ENCODE data around the gene RGS9. TPM values are rescaled to one million over a fixed set of nuclear protein-coding genes. Genes with fewer than 3 reads are reported as not detected.

The RGS9 gene
- total and polyA plus RNA-seq, 2 of the 13 experiments (the other 11 are each of a cell fraction or from before 2014, with no cell fraction given), result 0.44 to 0.74 TPM

- BruUV-seq (replicated peaks), result no TSS peak
- ChIA-PET POLR2A (no interaction called here), CTCF (ENCODE audit: low intra/inter-chr PET ratio, low total read pairs) (no interaction called here)
- no peak for DNase-seq (ENCODE audit: low spot score)
- intact Hi-C loops (cut with micrococcal nuclease; ENCODE audit: unreplicated experiment), result no loop called here
- Histone ChIP-seq H3K9me3 (ENCODE audit: low read length) (no peaks in the 10 kb centered on the region), H3K9ac (ENCODE audit: insufficient read depth, low read depth, low read length) (no peak overlapping the region), H3K36me3 (replicated peaks in 1 of 2; ENCODE audit: control insufficient read depth in 1 of 2, insufficient read depth in 2 of 2, low read length in 2 of 2) (no peaks in the 10 kb centered on the region), H2AFZ (ENCODE audit: low read length) (no peak overlapping the region), H3K4me3 (replicated peaks in 1 of 3; ENCODE audit: insufficient read depth in 1 of 3, low read depth in 2 of 3, low read length in 3 of 3) (no peak overlapping the region), H3K4me1 (ENCODE audit: insufficient read depth, low read length) (no peaks in the 10 kb centered on the region), H3K27ac (ENCODE audit: extremely low read length, insufficient read depth, low read length) (no peak overlapping the region), H3K27me3 (ENCODE audit: control insufficient read depth in 1 of 2, insufficient read depth in 2 of 2, low read length in 2 of 2) (peaks cover 4 to 56% of the 10 kb centered on the region in 2 experiments; a peak in 4 of 5 replicates), H3K79me2 (ENCODE audit: insufficient read depth, low read length) (no peaks in the 10 kb centered on the region), H4K20me1 (ENCODE audit: insufficient read depth, low read length) (no peaks in the 10 kb centered on the region), H3K4me2 (ENCODE audit: low read depth, low read length) (no peak overlapping the region)
- ATAC-seq, result no peak
- no peak for FAIRE-seq
- in situ Hi-C loops (cut with HindIII; ENCODE audit: extremely low pct_ligation_motif_present, low pct_unique_long_range_greater_than_20kb), result no loop called here
- 30% methylated on average over 4 of the region's 4 CpGs for WGBS (ENCODE audit: low lambda C conversion rate)
- no peak for TF ChIP-seq MTA1 (CRISPR knock-in tag; IDR thresholded peaks at IDR 0.05; ENCODE audit: borderline replicate concordance)
- no peak for TF ChIP-seq KDM4B (CRISPR knock-in tag; IDR thresholded peaks at IDR 0.05)
- TF ChIP-seq AGO1 (IDR thresholded peaks at IDR 0.05; ENCODE audit: low read depth, low read length, poor library complexity, severe bottlenecking), result no peak
- TF ChIP-seq, protein P1, sequence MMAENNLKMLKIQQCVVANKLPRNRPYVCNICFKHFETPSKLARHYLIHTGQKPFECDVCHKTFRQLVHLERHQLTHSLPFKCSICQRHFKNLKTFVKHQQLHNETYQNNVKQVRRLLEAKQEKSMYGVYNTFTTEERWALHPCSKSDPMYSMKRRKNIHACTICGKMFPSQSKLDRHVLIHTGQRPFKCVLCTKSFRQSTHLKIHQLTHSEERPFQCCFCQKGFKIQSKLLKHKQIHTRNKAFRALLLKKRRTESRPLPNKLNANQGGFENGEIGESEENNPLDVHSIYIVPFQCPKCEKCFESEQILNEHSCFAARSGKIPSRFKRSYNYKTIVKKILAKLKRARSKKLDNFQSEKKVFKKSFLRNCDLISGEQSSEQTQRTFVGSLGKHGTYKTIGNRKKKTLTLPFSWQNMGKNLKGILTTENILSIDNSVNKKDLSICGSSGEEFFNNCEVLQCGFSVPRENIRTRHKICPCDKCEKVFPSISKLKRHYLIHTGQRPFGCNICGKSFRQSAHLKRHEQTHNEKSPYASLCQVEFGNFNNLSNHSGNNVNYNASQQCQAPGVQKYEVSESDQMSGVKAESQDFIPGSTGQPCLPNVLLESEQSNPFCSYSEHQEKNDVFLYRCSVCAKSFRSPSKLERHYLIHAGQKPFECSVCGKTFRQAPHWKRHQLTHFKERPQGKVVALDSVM (CRISPR knock-in tag; IDR thresholded peaks at IDR 0.05), result no peak
- no peak for TF ChIP-seq AGO2 (optimal IDR thresholded peaks at IDR 0.05; ENCODE audit: low read depth, low read length)
- TF ChIP-seq, protein P2, sequence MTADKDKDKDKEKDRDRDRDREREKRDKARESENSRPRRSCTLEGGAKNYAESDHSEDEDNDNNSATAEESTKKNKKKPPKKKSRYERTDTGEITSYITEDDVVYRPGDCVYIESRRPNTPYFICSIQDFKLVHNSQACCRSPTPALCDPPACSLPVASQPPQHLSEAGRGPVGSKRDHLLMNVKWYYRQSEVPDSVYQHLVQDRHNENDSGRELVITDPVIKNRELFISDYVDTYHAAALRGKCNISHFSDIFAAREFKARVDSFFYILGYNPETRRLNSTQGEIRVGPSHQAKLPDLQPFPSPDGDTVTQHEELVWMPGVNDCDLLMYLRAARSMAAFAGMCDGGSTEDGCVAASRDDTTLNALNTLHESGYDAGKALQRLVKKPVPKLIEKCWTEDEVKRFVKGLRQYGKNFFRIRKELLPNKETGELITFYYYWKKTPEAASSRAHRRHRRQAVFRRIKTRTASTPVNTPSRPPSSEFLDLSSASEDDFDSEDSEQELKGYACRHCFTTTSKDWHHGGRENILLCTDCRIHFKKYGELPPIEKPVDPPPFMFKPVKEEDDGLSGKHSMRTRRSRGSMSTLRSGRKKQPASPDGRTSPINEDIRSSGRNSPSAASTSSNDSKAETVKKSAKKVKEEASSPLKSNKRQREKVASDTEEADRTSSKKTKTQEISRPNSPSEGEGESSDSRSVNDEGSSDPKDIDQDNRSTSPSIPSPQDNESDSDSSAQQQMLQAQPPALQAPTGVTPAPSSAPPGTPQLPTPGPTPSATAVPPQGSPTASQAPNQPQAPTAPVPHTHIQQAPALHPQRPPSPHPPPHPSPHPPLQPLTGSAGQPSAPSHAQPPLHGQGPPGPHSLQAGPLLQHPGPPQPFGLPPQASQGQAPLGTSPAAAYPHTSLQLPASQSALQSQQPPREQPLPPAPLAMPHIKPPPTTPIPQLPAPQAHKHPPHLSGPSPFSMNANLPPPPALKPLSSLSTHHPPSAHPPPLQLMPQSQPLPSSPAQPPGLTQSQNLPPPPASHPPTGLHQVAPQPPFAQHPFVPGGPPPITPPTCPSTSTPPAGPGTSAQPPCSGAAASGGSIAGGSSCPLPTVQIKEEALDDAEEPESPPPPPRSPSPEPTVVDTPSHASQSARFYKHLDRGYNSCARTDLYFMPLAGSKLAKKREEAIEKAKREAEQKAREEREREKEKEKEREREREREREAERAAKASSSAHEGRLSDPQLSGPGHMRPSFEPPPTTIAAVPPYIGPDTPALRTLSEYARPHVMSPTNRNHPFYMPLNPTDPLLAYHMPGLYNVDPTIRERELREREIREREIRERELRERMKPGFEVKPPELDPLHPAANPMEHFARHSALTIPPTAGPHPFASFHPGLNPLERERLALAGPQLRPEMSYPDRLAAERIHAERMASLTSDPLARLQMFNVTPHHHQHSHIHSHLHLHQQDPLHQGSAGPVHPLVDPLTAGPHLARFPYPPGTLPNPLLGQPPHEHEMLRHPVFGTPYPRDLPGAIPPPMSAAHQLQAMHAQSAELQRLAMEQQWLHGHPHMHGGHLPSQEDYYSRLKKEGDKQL (CRISPR knock-in tag; IDR thresholded peaks at IDR 0.05; ENCODE audit: low read depth), result no peak
- TF ChIP-seq RAD51 (IDR thresholded peaks at IDR 0.05; ENCODE audit: borderline replicate concordance), result no peak
- no peak for TF ChIP-seq RAD21 (CRISPR knock-in tag; IDR thresholded peaks at IDR 0.05)
- no peak for TF ChIP-seq KAT2B (IDR thresholded peaks at IDR 0.05; ENCODE audit: borderline replicate concordance, low read depth, low read length)
- TF ChIP-seq, protein P3, sequence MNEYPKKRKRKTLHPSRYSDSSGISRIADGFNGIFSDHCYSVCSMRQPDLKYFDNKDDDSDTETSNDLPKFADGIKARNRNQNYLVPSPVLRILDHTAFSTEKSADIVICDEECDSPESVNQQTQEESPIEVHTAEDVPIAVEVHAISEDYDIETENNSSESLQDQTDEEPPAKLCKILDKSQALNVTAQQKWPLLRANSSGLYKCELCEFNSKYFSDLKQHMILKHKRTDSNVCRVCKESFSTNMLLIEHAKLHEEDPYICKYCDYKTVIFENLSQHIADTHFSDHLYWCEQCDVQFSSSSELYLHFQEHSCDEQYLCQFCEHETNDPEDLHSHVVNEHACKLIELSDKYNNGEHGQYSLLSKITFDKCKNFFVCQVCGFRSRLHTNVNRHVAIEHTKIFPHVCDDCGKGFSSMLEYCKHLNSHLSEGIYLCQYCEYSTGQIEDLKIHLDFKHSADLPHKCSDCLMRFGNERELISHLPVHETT (CRISPR knock-in tag; conservative IDR thresholded peaks at IDR 0.05), result no peak
- no peak for TF ChIP-seq CCAR2 (optimal IDR thresholded peaks at IDR 0.05; ENCODE audit: low read depth, low read length)
- TF ChIP-seq, protein P4, sequence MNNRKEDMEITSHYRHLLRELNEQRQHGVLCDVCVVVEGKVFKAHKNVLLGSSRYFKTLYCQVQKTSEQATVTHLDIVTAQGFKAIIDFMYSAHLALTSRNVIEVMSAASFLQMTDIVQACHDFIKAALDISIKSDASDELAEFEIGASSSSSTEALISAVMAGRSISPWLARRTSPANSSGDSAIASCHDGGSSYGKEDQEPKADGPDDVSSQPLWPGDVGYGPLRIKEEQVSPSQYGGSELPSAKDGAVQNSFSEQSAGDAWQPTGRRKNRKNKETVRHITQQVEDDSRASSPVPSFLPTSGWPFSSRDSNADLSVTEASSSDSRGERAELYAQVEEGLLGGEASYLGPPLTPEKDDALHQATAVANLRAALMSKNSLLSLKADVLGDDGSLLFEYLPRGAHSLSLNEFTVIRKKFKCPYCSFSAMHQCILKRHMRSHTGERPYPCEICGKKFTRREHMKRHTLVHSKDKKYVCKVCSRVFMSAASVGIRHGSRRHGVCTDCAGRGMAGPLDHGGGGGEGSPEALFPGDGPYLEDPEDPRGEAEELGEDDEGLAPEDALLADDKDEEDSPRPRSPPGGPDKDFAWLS (CRISPR knock-in tag; IDR thresholded peaks at IDR 0.05; ENCODE audit: borderline replicate concordance), result no peak
- TF ChIP-seq FOXP1 (IDR thresholded peaks at IDR 0.05), result no peak
- no peak for TF ChIP-seq FOXP1 (CRISPR knock-in tag; IDR thresholded peaks at IDR 0.05)
These were observed 17.8 kb downstream of the RGS9 start for GRCh38 chr17:65154770-65155589.

Data from HepG2 (cell line).